Thyroid gland (tissue), 4 donors: ENCODE results near the gene LTB4R.

Experiments used
- POLR2A ChIP-seq, 2 donors: fragments of 450-650 bp; IDR thresholded peaks; one replicate each; pipeline ENCODE4 v1.6.1; 2017; ENCODE audit warnings: antibody characterized with exemption in 2 of 2, mild to moderate bottlenecking in 2 of 2, moderate library complexity in 1 of 2
- TF ChIP-seq, protein P1 (sequence below), 6 experiments: fragments of 200-600 bp in 3 of 6; fragments of 450-650 bp in 3 of 6; sonication (generic) in 3 of 6; IDR thresholded peaks; one replicate each; pipeline ENCODE4 v1.5.1; 2016 to 2019; ENCODE audit warnings: antibody characterized with exemption in 6 of 6, mild to moderate bottlenecking in 2 of 6, inconsistent platforms in 1 of 6, moderate library complexity in 1 of 6

- TF ChIP-seq, protein P1, sequence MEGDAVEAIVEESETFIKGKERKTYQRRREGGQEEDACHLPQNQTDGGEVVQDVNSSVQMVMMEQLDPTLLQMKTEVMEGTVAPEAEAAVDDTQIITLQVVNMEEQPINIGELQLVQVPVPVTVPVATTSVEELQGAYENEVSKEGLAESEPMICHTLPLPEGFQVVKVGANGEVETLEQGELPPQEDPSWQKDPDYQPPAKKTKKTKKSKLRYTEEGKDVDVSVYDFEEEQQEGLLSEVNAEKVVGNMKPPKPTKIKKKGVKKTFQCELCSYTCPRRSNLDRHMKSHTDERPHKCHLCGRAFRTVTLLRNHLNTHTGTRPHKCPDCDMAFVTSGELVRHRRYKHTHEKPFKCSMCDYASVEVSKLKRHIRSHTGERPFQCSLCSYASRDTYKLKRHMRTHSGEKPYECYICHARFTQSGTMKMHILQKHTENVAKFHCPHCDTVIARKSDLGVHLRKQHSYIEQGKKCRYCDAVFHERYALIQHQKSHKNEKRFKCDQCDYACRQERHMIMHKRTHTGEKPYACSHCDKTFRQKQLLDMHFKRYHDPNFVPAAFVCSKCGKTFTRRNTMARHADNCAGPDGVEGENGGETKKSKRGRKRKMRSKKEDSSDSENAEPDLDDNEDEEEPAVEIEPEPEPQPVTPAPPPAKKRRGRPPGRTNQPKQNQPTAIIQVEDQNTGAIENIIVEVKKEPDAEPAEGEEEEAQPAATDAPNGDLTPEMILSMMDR (IDR thresholded peaks at IDR 0.05): no peak
- no peak for TF ChIP-seq POLR2A (IDR thresholded peaks at IDR 0.05)
Measured at GRCh38 chr14:24269368-24269767, 41.9 kb upstream of the LTB4R start.
